ENCODE measurements around the gene SLC6A8. TPM values are rescaled to one million over a fixed set of nuclear protein-coding genes. Genes with fewer than 3 reads are reported as not detected.

The SLC6A8 gene
- 10 to 100 TPM; 26.1 to 74.1 (median 45.2) TPM for total RNA-seq

GRCh38 chrX:153687121-153688039, at the start of gene SLC6A8:
Gene SLC6A8 (plus strand): TSS chrX:153687926. CDS start chrX:153688575, 649 bp downstream.
- peak within 1 kb of the TSS; percentile 50 for H3K4me3 ChIP-seq
- peaks cover 13% of the 10 kb centered on the region for H3K4me1 ChIP-seq
- WGBS, result 41% methylated on average over 28 of the region's 66 CpGs
- H3K9me3 ChIP-seq, result no peaks in the 10 kb centered on the region
- peak in 1 of 2 donors; percentile 84 for DNase-seq (ENCODE audit: low spot score in 2 of 2)
- no peaks in the 10 kb centered on the region for H3K27me3 ChIP-seq
- TF ChIP-seq POLR2AphosphoS5 (IDR thresholded peaks at IDR 0.05), result no peak
- peak in 1 of 2 donors; percentile 14 for TF ChIP-seq POLR2A (IDR thresholded peaks at IDR 0.05)
- peak in 1 of 2 donors; percentile 10 for TF ChIP-seq CTCF (IDR thresholded peaks at IDR 0.05)
- no peak for TF ChIP-seq EP300 (IDR thresholded peaks at IDR 0.05)
- H3K36me3 ChIP-seq, result no peaks in the 10 kb centered on the region
- peak within 1 kb of the TSS; percentile 60 for H3K27ac ChIP-seq

- Histone ChIP-seq H3K27me3 (peaks cover 31% of the 10 kb centered on the region), H3K27ac (no peak overlapping the region), H3K4me3 (no peak overlapping the region), H3K36me3 (no peaks in the 10 kb centered on the region), H3K4me1 (peaks cover 11% of the 10 kb centered on the region), H3K9me3 (no peaks in the 10 kb centered on the region)
- no peak for TF ChIP-seq POLR2AphosphoS5 (IDR thresholded peaks at IDR 0.05)
- no peak for TF ChIP-seq POLR2A (IDR thresholded peaks at IDR 0.05)
- TF ChIP-seq EP300 (IDR thresholded peaks at IDR 0.05), result no peak
- no peak for TF ChIP-seq CTCF (IDR thresholded peaks at IDR 0.05)
- DNase-seq (ENCODE audit: low spot score in 2 of 2), result no peak
- no CpG with 5 or more reads among the region's 6 CpGs for WGBS
Measured at GRCh38 chrX:153638041-153638371, 49.7 kb upstream of the SLC6A8 start.

- no peak for DNase-seq (ENCODE audit: low spot score in 2 of 2)
- peaks cover 15% of the 10 kb centered on the region for H3K4me1 ChIP-seq
- TF ChIP-seq POLR2AphosphoS5 (IDR thresholded peaks at IDR 0.05), result no peak
- TF ChIP-seq POLR2A (IDR thresholded peaks at IDR 0.05), result no peak
- H3K27ac ChIP-seq, result no peak overlapping the region
- 62% methylated on average over 14 of the region's 20 CpGs for WGBS
- peaks cover 37% of the 10 kb centered on the region for H3K27me3 ChIP-seq
- no peaks in the 10 kb centered on the region for H3K36me3 ChIP-seq
- no peak overlapping the region for H3K4me3 ChIP-seq
- no peaks in the 10 kb centered on the region for H3K9me3 ChIP-seq
Measured at GRCh38 chrX:153638436-153639176, 49.1 kb upstream of the SLC6A8 start.

- 71% methylated on average over 15 of the region's 28 CpGs for WGBS
- Histone ChIP-seq H3K4me3 (no peak overlapping the region), H3K9me3 (no peaks in the 10 kb centered on the region), H3K27ac (no peak overlapping the region), H3K27me3 (peaks cover 42% of the 10 kb centered on the region), H3K36me3 (no peaks in the 10 kb centered on the region), H3K4me1 (peaks cover 20% of the 10 kb centered on the region)
- no peak for DNase-seq (ENCODE audit: low spot score in 2 of 2)
- TF ChIP-seq POLR2AphosphoS5 (IDR thresholded peaks at IDR 0.05), result no peak
- TF ChIP-seq CTCF (IDR thresholded peaks at IDR 0.05), result no peak
- TF ChIP-seq POLR2A (IDR thresholded peaks at IDR 0.05), result no peak
- TF ChIP-seq EP300 (IDR thresholded peaks at IDR 0.05), result no peak
Measured at GRCh38 chrX:153639177-153640044, 48.3 kb upstream of the SLC6A8 start.

GRCh38 chrX:153640045-153640686, 47.6 kb upstream of the SLC6A8 start:
- Histone ChIP-seq H3K4me3 (no peak overlapping the region), H3K4me1 (peaks cover 22% of the 10 kb centered on the region), H3K27ac (no peak overlapping the region), H3K9me3 (no peaks in the 10 kb centered on the region), H3K36me3 (no peaks in the 10 kb centered on the region), H3K27me3 (peaks cover 49% of the 10 kb centered on the region)
- DNase-seq (ENCODE audit: low spot score in 2 of 2), result peak in 1 of 2 donors; percentile 56
- TF ChIP-seq POLR2AphosphoS5 (IDR thresholded peaks at IDR 0.05) (no peak), CTCF (IDR thresholded peaks at IDR 0.05) (no peak), EP300 (IDR thresholded peaks at IDR 0.05) (no peak), POLR2A (IDR thresholded peaks at IDR 0.05) (no peak)
- 94% methylated on average over 9 of the region's 23 CpGs for WGBS
